Fibroblast of lung (primary cell): ENCODE data around the gene FSD2. TPM values are rescaled to one million over a fixed set of nuclear protein-coding genes. Genes with fewer than 3 reads are reported as not detected.

ENCODE experiments used
- DNase-seq, 2 donors: peaks; one replicate each; pipeline versions ENCODE4 v3.0.0 to v3.0.0-alpha.2; 2010; ENCODE audit warnings: low read depth in 2 of 2
- H2AFZ ChIP-seq: 2 replicates; pipeline ENCODE4 v1.5.1; 2012; ENCODE audit warnings: low read length, control low read depth, inconsistent platforms
- H3K27ac ChIP-seq: 2 replicates; pipeline ENCODE4 v1.5.1; 2011; ENCODE audit warnings: low read length, control low read depth; ENCODE audit not compliant: insufficient read depth
- H3K27me3 ChIP-seq: 2 replicates; pipeline ENCODE4 v1.5.1; 2011; ENCODE audit warnings: mild to moderate bottlenecking, low read length; ENCODE audit not compliant: control insufficient read depth, insufficient read depth
- H3K36me3 ChIP-seq: 2 replicates; pipeline ENCODE4 v1.5.1; 2011; ENCODE audit warnings: low read length; ENCODE audit not compliant: control insufficient read depth, insufficient read depth
- H3K4me1 ChIP-seq: 2 replicates; pipeline ENCODE4 v1.5.1; 2011; ENCODE audit warnings: low read length; ENCODE audit not compliant: control insufficient read depth, insufficient read depth; ENCODE audit errors: extremely low read depth
- H3K4me2 ChIP-seq: 2 replicates; pipeline ENCODE4 v1.5.1; 2011; ENCODE audit warnings: low read length, control low read depth; ENCODE audit not compliant: insufficient read depth; ENCODE audit errors: extremely low read depth
- H3K4me3 ChIP-seq, 4 experiments: fragments of 200-600 bp in 1 of 4; sonication (generic) in 1 of 4; replicated peaks in 1 of 4; 2 replicates each; pipeline ENCODE4 v1.5.1; 2011 to 2016; ENCODE audit warnings: low read length in 4 of 4, low read depth in 3 of 4, mild to moderate bottlenecking in 3 of 4, control low read depth in 2 of 4, inconsistent platforms in 1 of 4, mixed read lengths in 1 of 4; ENCODE audit not compliant: insufficient read depth in 1 of 4; ENCODE audit errors: control extremely low read depth in 1 of 4
- H3K79me2 ChIP-seq: 2 replicates; pipeline ENCODE4 v1.5.1; 2012; ENCODE audit warnings: mild to moderate bottlenecking, low read length, inconsistent platforms; ENCODE audit not compliant: control insufficient read depth, insufficient read depth
- H3K9ac ChIP-seq: 2 replicates; pipeline ENCODE4 v1.5.1; 2011; ENCODE audit warnings: mild to moderate bottlenecking, low read length, control low read depth; ENCODE audit not compliant: insufficient read depth
- H3K9me3 ChIP-seq: 2 replicates; pipeline ENCODE4 v1.5.1; 2012; ENCODE audit warnings: low read depth, low read length; ENCODE audit not compliant: control insufficient read depth, insufficient read depth
- H4K20me1 ChIP-seq: 2 replicates; pipeline ENCODE4 v1.5.1; 2011; ENCODE audit warnings: low read length; ENCODE audit not compliant: control insufficient read depth, insufficient read depth; ENCODE audit errors: extremely low read depth
- EZH2 ChIP-seq: IDR thresholded peaks from 2 replicates; pipeline ENCODE4 v1.5.1; 2012; ENCODE audit warnings: low read length, control low read depth, mild to moderate bottlenecking; ENCODE audit errors: missing control alignments
- polyA plus RNA-seq, 2 donors: library from polyadenylated mRNA; depleted of rRNA in 1 of 2; stranded (reverse) in 1 of 2; unstranded in 1 of 2; fragments of >200 nt; gene quantifications; 2 replicates each; pipeline ENCODE4 v1.2.1, GENCODE V29; 2011 to 2012; ENCODE audit warnings: missing spikeins in 1 of 2
- total RNA-seq: library from RNA; depleted of rRNA; stranded (reverse); fragments of >200 nt; gene quantifications from 2 replicates; pipeline ENCODE4 v1.2.1, GENCODE V29; 2014
- TF ChIP-seq, protein P1 (sequence below), 2 donors: IDR thresholded peaks in 1 of 2; conservative IDR thresholded peaks in 1 of 2; 1 replicate in 1 of 2; 2 replicates in 1 of 2; pipeline ENCODE4 v1.5.1; 2011 to 2012; ENCODE audit warnings: low read length in 2 of 2, control low read depth in 1 of 2, inconsistent platforms in 1 of 2, low read depth in 1 of 2, mild to moderate bottlenecking in 1 of 2

The FSD2 gene
- total and polyA plus RNA-seq, 2 donors (not counting 1 experiment from before 2014, with no cell fraction given): not detected

DNA sequence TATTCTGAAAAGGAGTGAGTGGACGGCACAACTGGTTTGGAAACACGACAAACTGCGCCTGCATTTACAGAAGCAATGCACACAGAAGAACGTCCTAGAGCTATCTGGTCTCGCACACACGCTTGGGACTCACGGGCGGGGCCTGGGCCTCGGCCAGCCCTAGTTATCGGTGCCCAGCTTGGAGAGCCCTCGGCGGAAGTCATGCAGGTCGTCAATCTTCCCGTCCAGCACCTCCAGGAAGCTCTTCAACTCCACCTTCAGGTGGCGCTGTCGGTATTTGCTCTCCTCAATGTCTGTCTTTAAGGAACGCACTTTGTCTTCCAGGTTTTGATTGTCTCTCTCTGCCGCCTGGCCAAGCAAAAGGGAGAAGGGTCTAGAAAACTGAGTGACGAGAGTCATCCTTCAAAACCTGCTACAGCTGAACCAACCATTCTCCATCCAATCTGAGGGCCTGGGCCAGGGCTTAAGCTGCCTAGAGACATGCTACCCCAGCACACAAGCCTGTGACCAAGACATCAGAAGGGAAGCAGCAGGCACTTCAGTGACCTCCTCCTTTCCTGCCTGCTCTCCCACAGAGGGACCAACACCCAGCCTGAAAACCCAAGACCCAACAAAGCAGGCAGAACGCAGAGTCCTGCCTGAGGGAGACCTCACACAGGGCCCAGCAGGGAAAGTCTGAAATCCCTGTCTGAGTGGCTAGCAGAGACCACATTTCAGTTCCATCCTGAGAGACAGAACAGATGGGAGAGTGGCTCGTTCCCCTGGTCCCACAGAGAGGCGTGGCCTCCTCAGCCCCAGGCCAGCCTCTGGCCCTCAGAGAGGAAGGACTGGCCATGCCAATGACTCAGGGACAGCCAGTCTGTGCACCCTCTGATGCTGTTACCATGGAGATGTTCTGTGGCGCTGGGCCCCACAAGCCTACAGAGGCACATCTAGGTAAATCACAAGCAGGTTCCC, 44.0 kb upstream of the FSD2 start:
- no peaks in the 10 kb centered on the region for H3K36me3 ChIP-seq
- no peaks in the 10 kb centered on the region for H3K79me2 ChIP-seq
- H3K4me3 ChIP-seq: no peak overlapping the region
- H3K27ac ChIP-seq: no peak overlapping the region
- no peaks in the 10 kb centered on the region for H3K4me1 ChIP-seq
- H2AFZ ChIP-seq: peak overlapping the region; percentile 66
- H3K27me3 ChIP-seq: no peaks in the 10 kb centered on the region
- H3K4me2 ChIP-seq: peak overlapping the region; percentile 23
- H3K9ac ChIP-seq: no peak overlapping the region
- DNase-seq: peak; percentile 80 to 81
- TF ChIP-seq, protein P1, sequence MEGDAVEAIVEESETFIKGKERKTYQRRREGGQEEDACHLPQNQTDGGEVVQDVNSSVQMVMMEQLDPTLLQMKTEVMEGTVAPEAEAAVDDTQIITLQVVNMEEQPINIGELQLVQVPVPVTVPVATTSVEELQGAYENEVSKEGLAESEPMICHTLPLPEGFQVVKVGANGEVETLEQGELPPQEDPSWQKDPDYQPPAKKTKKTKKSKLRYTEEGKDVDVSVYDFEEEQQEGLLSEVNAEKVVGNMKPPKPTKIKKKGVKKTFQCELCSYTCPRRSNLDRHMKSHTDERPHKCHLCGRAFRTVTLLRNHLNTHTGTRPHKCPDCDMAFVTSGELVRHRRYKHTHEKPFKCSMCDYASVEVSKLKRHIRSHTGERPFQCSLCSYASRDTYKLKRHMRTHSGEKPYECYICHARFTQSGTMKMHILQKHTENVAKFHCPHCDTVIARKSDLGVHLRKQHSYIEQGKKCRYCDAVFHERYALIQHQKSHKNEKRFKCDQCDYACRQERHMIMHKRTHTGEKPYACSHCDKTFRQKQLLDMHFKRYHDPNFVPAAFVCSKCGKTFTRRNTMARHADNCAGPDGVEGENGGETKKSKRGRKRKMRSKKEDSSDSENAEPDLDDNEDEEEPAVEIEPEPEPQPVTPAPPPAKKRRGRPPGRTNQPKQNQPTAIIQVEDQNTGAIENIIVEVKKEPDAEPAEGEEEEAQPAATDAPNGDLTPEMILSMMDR (conservative IDR thresholded peaks at IDR 0.05 in 1 of 2, IDR thresholded peaks at IDR 0.05 in 1 of 2; ENCODE audit: low read depth in 1 of 2, low read length in 2 of 2): peak; percentile 51 to 70
- TF ChIP-seq EZH2: no peak
- H4K20me1 ChIP-seq: no peaks in the 10 kb centered on the region
- no peaks in the 10 kb centered on the region for H3K9me3 ChIP-seq

DNA sequence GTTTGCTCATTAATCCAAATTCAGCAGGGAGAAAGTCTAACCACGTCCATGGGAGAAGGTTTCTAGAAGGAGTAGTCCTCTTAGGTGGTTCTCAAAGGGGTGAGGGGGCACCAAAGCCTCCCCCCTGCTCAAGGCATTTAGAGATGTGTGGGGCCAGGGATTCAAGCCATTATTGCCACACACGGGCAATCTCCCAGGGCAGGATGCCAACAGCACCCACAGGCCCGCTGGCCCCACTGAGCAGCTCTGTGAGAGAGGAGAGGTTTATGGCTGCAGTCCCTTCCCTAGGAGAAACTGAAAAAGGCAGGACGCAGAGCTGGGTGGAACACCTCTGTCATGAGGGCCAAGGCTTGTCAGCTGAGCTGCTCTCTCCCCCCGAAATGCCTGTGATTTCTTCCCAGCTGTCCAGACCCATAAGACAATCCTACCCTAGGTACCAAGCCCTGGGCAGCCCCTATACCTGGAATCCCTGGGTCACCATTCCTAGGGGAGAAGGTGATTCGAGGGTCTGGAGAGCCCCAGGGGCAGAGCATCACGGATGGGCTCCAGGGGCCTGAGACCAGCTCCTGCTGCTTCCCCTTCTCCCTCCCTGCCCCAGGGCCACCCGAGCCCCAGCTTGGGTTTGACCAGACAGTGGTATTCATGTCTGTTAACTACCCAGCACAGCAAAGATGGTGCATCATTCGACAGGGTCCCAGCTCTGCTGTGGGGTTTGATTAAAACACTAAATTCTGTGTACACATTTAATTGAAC, 42.5 kb upstream of the FSD2 start:
- no peak overlapping the region for H3K27ac ChIP-seq
- no peak overlapping the region for H3K4me3 ChIP-seq
- no peak for TF ChIP-seq EZH2
- no peaks in the 10 kb centered on the region for H3K4me1 ChIP-seq
- H3K9ac ChIP-seq: no peak overlapping the region
- no peaks in the 10 kb centered on the region for H3K79me2 ChIP-seq
- DNase-seq: no peak
- no peaks in the 10 kb centered on the region for H3K9me3 ChIP-seq
- H3K36me3 ChIP-seq: no peaks in the 10 kb centered on the region
- H3K27me3 ChIP-seq: no peaks in the 10 kb centered on the region
- no peak overlapping the region for H3K4me2 ChIP-seq
- no peaks in the 10 kb centered on the region for H4K20me1 ChIP-seq
- no peak overlapping the region for H2AFZ ChIP-seq

DNA sequence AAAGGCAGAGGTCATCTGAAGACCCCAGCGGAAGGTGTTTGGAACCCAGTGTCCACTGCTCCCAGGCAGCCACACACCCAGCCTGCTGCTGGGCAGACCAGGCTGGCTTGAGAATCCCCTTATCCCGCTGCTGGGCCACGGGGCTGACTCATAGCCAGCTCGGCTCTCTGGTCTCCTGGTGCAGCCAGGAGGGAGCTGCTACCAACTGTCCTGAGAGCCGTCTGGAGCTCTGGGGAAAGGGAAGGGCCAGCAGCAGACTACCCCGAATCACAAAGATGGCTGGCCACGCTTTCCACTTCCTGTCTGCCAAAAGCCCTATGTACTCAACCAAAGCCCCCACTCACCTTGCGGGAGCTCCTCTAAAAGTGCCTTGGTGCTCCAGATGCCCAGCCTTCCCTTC, 41.8 kb upstream of the FSD2 start:
- TF ChIP-seq, protein P1 (conservative IDR thresholded peaks at IDR 0.05 in 1 of 2, IDR thresholded peaks at IDR 0.05 in 1 of 2; ENCODE audit: low read depth in 1 of 2, low read length in 2 of 2): no peak
- H3K9ac ChIP-seq: no peak overlapping the region
- H3K4me3 ChIP-seq: no peak overlapping the region

More for the DNA sequence above, 41.8 kb upstream of the FSD2 start:
- DNase-seq: peak in 1 of 2 donors; percentile 45
- Histone ChIP-seq H3K36me3 (no peaks in the 10 kb centered on the region), H3K27ac (no peak overlapping the region), H4K20me1 (no peaks in the 10 kb centered on the region), H3K27me3 (no peaks in the 10 kb centered on the region), H3K79me2 (no peaks in the 10 kb centered on the region), H3K9me3 (no peaks in the 10 kb centered on the region), H3K4me2 (no peak overlapping the region), H2AFZ (no peak overlapping the region), H3K4me1 (no peaks in the 10 kb centered on the region)
